HG03460 (cell line): Measurements from ENCODE around the gene ENKD1.
A peak's percentile ranks its signal among the peaks of the same experiment; 100 is the strongest.
"Not testable (repeated sequence)": the region's sequence is repeated elsewhere in the genome, so short reads cannot be mapped to it uniquely, and the experiment has no call there.

ENCODE experiments used
- ATAC-seq: cut with Tn5 transposase; IDR thresholded peaks from one replicate; pipeline ENCODE4 v1.9.1; 2021; ENCODE audit not compliant: unreplicated experiment

ENKD1 gene, protein sequence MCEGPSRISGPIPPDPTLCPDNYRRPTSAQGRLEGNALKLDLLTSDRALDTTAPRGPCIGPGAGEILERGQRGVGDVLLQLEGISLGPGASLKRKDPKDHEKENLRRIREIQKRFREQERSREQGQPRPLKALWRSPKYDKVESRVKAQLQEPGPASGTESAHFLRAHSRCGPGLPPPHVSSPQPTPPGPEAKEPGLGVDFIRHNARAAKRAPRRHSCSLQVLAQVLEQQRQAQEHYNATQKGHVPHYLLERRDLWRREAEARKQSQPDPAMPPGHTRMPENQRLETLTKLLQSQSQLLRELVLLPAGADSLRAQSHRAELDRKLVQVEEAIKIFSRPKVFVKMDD

DNA sequence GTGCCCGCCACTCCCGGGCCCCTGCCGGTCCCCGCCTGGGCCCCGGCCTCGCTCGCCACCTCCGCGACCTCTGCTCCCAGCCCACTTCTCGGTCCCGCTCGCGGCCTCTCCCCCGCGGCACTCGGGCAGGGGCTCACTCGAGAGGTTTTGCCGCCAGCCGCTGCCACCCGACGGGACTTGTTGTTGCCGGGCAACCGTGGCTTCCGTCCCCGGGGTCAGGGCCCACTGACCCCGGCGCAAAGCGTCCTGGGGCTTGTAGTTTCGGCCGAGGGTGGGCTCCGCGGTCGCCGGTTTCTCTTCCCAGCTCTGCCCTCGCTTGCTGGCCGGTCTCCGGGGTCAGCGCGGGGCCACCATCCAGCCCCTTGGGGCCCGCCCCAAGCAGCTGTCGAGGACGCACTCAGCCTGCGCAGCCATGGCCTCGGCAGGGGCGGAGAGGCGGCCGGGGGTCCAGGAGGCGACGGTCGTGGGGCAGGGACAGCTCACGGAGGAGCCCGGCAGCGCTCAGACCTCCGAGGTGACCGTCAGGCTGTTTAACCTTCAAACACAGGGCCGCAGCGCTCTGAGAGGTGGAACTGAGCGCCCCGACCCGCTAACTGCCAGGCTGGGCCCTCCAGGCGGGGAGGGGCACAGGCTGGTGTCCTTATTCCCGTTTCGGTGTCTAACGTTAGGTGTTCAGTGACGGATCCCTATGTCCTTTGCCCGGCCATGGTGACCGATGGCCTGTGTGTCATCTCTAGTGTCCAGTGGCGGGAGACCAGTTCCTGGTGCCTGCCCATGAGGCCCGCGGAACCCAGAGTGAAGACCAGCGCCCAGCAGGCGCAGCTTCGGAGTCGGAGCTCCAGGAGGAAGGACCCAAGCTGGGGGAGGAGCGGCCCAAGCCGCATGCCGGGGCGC, at the start of gene ENKD1, which contains the start of gene C16orf86:
ENKD1 (minus strand) TSS at position 192 of the 894 bp plus-strand sequence. CDS start 308 bp downstream, outside the sequence.
C16orf86 (plus strand) TSS at position 256 of the 894 bp plus-strand sequence; CDS start at position 413, 157 bp downstream.
- ATAC-seq, result peak; percentile 42

DNA sequence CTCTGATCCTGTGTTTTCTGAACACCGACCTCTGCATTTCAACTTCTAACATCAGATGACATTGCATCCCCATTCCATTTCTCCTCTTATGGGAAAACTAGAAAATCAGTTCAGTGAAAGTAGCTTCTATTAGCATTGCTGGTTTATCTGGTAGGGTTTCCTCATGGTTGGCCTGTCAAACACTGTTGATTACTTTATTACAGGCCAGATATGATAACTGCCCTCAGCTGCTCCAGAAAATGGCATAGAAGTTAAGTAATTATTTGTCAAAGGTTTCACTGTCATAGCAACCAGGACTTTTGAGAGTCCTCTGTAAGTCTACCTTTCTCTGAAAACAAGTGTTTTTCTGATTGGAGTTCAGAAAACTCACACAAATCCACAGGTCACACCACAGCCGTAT, 49.5 kb upstream of the ENKD1 start:
- no peak for ATAC-seq

DNA sequence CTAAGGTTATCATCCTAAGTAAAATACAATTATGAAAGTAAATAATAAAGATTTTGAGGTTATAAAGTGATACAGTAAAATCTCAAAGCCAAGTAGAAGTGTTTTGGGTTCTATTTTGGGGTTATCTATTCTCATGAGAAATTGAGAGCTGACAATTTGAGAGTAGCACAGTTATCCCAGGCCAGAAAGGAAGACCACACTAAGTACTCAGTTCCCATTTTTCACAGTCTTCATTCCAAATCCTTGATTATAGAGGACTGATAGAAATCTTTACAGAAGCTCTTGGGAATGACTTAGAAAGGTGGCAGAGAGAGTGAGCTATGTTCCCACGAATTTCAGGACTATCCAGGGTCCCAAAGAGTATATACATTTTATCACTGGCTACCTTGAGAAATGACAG, 48.0 kb upstream of the ENKD1 start:
- no peak for ATAC-seq

DNA sequence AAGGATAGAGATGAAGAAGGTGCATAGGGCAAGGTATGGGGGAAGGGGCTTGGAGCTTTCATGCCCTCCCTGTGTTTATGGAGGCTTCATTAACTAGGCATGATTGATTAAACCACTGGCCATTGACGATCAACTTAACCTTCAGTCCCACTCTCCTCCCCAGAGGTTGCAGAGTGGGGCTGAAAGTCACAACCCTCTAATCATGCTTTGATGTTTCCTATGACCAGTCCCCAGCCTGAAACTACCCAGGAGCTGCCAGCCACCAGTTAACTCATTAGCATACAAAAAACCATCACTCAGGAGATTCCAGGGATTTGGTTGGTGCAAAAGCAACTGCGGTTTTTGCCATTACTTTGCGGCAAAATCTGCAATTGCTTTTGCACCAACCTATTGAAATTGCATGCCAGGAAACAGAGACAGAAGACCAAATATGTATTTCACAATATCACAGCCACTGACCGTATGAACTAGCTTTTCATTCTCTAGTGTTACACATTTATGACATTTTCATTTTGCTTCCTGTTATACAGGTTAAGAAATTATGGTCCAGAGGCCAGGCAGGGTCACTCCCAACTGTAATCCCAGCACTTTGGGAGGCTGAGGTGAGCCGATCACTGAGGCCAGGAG, 47.2 kb upstream of the ENKD1 start:
- no peak for ATAC-seq

DNA sequence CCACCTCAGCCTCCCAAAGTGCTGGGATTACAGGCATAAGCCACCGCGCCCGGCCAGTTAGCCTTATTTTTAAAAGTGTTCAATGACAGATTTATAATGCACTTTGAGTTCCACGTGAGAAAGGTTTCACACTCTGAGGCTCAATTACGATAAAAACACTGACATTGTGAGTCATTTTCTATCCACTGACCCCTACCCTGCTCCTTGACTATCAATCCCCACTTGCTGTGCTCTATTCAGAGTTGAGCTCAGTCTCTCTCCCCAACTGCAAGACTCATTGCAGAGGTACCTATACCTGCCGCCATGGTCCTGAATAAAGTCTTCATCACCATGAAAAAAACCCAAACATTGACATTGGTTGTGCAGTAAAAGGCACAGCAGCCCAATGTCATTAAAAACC, 44.1 kb upstream of the ENKD1 start:
- ATAC-seq, result no peak

DNA sequence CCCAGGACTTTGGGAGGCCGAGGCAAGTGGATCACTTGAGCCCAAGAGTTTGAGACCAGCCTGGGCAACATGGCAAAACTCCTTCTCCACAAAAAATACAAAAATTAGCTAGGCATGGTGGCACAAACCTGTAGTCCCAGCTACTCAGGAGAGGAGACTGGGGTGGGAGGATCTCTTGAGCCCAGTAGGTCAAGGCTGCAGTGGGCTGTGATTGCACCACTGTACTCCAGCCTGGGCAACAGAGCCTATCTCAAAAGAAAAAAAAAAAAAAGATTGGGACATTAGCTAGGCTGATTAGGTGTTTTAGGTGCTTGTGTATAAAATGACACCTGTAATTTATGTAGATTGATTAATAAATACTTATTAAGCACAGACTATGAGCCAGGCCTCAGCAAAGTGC, 42.5 kb upstream of the ENKD1 start:
- ATAC-seq, result no peak

DNA sequence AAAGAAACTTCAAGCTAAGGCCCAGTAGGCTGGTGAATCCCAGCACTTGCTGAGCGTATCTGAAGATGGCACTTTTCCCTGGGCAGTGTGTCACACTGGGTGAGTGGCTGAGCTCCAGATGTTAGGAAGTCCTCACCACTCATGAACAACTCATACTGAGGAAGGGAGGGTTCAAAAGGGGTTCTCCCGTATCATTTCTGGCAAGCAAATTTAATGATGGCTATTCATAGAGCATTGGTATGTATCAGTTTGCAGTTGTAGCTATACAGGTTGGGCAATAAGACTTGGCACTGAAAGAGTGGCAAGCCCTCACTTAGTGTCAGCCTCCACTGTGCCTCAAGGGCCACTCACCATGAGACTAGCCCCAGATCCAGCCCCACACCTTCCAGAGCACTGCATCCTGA, 41.8 kb upstream of the ENKD1 start:
- no peak for ATAC-seq

DNA sequence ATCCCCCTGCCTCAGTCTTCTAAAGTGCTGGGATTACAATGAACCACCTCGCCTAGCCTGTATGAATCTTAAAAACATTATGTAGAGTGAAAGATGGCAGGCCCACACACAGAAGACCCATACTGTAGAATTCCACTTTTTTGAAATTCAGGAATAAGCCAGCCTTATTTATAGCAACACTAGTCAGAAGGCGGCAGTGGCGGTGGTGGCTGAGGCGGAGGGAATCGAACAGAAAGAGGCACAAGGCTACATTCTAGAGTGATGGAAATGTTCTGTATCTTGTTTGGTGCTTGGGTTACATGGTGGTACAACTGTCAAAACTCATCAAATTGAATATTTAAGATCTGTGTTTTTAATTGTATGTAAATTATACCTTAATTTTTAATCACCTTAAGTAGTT, 41.2 kb upstream of the ENKD1 start:
- ATAC-seq, result no peak

DNA sequence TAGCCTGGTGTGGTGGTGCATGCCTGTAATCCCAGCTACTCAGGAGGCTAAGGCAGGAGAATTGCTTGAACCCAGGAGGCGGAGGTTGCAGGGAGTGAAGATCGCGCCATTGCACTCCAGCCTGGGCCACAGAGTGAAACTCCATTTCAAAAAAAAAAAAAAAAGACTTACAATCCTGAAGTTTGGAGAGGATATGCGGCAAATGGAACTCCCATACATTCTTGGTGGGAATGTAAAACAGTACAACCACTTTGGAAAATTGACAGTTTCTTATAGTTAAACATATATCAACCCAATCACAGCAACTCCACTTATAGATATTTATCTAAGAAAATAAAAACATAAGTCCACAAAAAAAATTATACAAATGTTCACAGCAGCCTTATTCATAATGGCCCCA, 40.7 kb upstream of the ENKD1 start:
- ATAC-seq, result no peak

DNA sequence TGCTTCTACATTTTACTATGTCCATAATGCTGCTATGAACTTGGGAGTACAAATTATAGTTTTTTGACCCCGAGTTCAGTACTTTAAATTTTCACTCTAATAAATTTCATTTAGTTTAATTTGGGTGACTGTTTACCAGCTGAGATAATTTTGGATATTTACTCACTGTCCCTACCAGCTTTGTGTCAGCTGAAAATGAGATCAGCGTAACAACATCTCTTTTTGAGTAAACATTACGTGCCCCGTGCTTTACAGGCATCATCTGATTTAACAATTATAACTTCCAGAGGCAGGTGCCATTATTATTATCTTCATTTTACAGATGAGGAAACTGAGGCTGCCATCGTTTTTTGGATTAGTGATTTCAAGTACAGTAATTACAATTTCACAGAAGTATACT, 37.6 kb upstream of the ENKD1 start:
- ATAC-seq, result no peak

DNA sequence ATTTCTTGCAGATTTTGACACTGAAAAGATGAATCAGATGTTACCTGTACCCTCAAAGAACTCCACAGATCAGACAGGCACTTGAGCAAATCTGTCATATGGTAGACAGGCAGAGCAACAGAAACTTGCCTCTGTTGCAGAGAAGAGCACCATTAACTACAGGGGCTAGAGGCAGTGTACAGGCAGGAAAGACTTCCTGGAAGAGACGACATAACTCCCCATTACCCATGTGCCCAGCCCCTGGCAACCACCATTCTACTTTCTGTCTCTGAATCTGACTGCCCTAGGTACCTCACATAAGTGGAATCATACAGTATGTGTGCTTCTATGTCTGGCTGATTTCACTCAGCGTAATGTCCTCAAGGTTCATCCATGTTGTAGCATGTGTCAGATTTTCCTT, 37.1 kb upstream of the ENKD1 start:
- no peak for ATAC-seq

DNA sequence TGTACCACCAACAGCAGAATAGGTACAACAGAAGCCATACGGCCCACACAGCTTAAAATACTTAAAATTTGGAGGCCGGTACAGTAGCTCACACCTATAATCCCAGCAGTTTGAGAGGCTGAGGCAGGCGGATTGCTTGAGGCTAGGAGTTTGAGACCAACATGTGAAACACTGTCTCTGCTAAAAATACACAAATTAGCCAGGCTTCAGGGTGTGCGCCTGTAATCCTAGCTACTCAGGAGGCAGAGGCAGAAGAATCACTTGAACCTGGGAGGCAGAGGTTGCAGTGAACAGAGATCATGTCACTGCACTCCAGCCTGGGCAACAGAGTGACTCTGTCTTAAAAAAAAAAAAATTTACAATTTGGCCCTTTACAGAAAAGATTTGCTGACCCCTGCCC, 35.6 kb upstream of the ENKD1 start:
- no peak for ATAC-seq

DNA sequence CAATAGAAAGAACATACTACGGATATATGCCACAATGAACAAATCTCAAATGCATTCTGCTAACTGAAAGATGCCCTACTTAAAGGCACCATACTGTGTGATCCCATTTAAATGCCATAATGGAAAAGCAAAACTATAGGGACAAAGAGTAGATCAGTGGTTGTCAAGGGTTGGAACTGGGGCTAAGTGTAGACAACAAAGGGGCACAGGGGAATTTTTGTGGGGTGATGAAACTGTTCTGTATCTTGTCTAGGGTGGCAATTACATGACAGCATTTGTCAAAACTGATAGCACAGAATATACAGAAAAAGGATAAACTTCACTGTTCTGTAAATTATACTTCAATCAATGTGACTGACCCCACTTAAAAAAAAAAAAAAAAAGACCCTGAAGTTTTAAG, 34.9 kb upstream of the ENKD1 start:
- no peak for ATAC-seq

DNA sequence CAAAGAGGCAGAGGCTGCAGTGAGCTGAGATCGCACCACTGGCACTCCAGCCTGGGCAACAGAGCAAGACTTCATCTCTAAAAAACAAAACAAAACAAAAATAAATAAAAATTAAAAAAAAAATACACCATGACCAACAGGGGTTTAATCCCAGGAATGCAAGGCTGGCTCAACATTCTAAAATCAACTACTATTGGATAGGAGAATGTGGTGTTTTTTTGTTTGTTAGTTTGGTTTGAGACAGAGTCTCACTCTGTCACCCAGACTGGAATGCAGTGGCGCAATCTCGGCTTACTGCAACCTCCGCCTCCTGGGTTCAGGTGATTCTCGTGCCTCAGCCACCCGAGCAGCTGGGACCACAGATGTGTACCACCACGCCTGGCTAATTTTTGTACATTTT, 32.7 kb upstream of the ENKD1 start:
- ATAC-seq, result no peak

DNA sequence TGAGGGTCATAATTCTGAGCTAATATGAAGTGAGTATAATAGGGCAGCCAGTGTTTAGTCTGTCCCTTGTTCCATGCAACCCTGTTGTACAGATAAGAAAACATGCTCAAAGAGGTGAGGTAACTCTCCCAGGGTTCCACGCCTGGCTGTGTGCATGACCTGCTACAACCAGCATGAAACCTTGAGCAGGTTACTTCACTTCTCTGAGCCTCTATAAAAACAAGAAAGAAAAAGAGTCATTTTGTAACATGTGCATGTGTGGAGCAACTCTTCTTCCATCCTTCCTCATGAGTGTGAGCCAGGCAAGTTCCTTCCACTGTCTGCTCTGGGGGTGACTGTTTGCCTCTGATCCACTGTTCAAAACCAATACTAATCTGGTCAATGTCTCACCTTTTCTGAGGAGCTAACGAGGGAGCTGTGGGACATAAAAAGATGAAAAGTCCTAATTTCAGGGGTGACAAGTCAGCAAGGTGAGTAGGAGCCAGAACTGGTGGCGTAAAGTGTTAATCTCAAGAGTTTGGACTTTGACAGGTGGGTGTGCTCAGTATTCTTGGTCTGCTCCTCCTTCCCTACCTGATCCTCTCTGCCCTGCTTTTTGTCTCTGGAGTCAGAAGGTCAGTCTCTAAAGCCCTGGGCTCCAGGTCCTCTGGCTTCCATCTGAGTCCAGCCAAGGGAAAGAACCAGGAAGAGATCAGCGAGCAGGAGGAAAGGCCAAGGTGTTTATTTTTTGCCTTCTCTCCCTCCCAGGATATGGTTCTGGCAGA, 31.1 kb upstream of the ENKD1 start:
- ATAC-seq, result no peak

DNA sequence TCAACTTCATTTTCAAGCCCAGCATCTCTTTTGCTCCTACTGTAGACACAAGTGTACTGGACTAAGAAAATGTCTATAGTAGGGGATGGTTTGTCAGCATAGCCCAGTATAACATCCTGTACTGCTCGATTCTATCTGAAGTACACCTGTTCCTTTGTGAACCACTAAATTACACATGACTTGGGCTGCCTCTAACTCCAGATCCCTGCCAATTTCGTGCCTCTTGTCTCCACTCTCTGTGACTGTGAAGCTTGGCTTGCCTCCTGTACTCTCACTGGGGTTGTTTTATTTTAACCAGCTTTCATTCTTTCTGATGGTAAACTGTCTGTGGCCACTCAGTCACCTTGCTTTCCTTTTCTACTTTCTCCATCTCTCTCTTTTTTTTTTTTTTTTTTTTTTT, 28.1 kb upstream of the ENKD1 start:
- no peak for ATAC-seq

DNA sequence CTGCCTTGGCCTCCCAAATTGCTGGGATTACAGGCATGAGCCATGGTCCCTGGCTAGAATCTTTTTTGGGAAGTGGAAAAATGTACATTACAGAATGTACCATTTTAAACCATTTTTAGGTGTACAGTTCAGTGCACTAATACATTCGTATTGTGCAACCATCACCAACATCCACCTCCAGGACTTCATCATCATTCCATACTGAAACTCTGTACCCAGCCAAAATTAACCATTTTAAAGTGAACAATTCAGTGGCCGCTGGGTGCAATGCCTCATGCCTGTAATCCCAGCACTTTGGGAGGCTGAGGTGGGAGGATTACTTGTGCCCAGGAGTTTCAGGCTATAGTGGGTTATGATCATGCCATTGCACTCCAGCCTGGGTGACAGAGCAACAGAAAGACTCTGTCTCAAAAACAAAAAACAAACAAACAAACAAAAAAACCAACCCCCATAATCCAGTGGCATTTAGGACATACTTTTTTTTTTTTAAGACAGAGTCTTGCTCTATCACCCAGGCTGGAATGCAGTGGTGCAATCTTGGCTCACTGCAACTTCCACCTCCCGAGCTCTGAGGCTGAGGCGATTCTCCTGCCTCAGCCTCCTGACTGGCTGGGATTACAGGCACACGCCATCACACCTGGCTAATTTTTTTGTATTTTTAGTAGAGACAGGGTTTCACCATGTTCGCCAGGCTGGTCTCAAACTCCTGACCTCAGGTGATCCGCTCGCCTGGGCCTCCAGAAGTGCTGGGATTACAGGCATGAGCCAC, 27.2 kb upstream of the ENKD1 start:
- not testable (repeated sequence) for ATAC-seq

DNA sequence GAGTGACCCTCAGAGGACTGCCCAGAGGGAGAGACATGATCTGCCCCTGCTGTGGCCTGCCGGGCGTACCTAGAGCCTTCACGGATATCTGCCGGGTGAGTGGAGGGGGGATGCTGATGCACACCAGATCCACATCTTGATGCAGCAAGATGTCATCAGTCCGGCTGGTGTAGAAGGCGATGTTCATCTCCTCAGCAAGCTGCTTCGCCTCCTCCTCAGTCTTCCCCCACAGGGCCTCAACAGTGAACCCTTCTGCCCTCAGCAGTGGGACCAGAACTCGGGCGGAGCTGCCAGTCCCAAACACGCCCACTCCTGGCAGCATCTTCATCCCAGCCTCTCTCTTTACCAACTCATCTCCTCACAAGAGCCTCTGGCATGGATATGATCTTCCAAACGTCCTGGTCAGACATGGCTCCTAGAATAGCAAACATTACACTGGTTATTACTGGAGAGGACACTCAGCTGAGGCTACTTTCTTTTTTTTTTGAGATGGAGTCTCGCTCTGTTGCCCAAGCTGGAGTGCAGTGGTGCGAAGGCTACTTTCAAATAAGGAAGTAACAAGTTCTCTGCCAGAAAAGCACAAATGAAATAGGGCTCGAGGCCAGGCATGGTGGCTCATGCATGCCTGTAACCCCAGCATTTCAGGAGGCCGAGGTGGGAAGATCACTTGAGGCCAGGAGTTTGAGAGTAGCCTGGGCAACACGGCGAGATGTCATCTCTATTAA, 19.0 kb upstream of the ENKD1 start:
- no peak for ATAC-seq

DNA sequence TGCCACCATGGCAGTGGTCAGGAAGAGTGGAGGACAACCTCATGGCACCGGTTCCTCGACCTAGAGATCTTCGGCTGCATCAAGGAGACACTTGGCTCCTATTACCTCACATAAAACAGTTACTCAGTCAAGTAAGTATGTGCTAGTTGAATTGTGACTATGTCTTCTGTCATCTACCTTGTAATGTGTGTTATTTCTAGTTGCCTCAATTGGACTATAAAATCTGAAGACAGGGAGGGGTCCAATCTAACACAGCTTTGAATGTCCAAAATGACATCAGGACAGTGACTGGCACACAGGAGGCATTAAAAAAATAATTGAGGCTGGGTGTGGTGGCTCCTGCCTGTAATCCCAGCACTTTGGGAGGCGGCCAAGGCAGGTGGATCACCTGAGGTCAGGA, 17.2 kb upstream of the ENKD1 start:
- no peak for ATAC-seq
